ENCODE measurements around the gene JAGN1. TPM values are rescaled to one million over a fixed set of nuclear protein-coding genes. Genes with fewer than 3 reads are reported as not detected.

Gene JAGN1
- total RNA-seq (2011; cell fraction: chromatin; rRNA removed; ENCODE audit: low replicate concordance), result 61.7 and 101 TPM in 2 replicates
- total RNA-seq (2011; cell fraction: nucleolus; rRNA removed), result 84.5 and 103 TPM in 2 replicates
- total RNA-seq (2011; cell fraction: nucleoplasm; rRNA removed), result 97.8 and 112 TPM in 2 replicates
- total RNA-seq (2014; rRNA removed) (38.9 and 41.1 TPM in 2 replicates), total RNA-seq (2014; rRNA removed; fragmentation: Illumina TruSeq; extraction: Trizol) (40.3 and 42.4 TPM in 2 replicates), total RNA-seq (2015; rRNA removed; fragmentation: Illumina TruSeq; extraction: Trizol) (31.1 and 33.9 TPM in 2 replicates), total RNA-seq (2021) (57.2 and 58.8 TPM in 2 replicates), polyA plus RNA-seq (2011; rRNA removed) (66.3 and 77.8 TPM in 2 replicates), polyA plus RNA-seq (2014; fragmentation: Illumina TruSeq; extraction: Trizol) (52.3 and 62.6 TPM in 2 replicates), polyA plus RNA-seq (2014; fragmentation: Nextera tagmentation; extraction: Ambion mirVana) (10 to 100 TPM; 31.6 to 33.3 TPM), polyA plus RNA-seq (2014; rRNA removed) (49.8 and 54.6 TPM in 2 replicates), polyA minus RNA-seq (2011; rRNA and poly(A)+ RNA removed) (58.7 and 70.5 TPM in 2 replicates), Bru-seq, nascent RNA (percentile 98 among the genes with signal in this experiment), BruChase-seq, experiment 1, labeled RNA remaining after a 2-hour chase (percentile 90 among the genes with signal in this experiment), BruChase-seq, experiment 2, labeled RNA remaining after a 6-hour chase (percentile 87 among the genes with signal in this experiment)
- 70.4 and 88.4 TPM in 2 replicates for polyA plus RNA-seq (2011; cell fraction: cytosol; rRNA removed)
- 37.0 and 45.1 TPM in 2 replicates for polyA plus RNA-seq (2011; cell fraction: nucleus; rRNA removed)
- 56.0 and 64.7 TPM in 2 replicates for polyA plus RNA-seq (2012)
- 27.5 and 42.9 TPM in 2 replicates for polyA minus RNA-seq (2011; cell fraction: cytosol; rRNA and poly(A)+ RNA removed)
- polyA minus RNA-seq (2011; cell fraction: nucleus; rRNA and poly(A)+ RNA removed), result 16.8 and 25.8 TPM in 2 replicates
- long read RNA-seq, experiment 1, transcript JAGN1-201 (2 exons, 1,675 nt), result major isoform, 130 of 150 reads
- long read RNA-seq, experiment 1, partial matches to known transcripts, result 15 of 150 reads
- long read RNA-seq, experiment 1, other reads (novel, unspliced or antisense), result 5 of 150 reads
- long read RNA-seq, experiment 2, transcript JAGN1-202 (2 exons, 1,313 nt), result minor isoform, 8 of 148 reads
- long read RNA-seq, experiment 2, transcript JAGN1-201 (2 exons, 1,675 nt), result major isoform, 126 of 148 reads
- long read RNA-seq, experiment 2, partial matches to known transcripts, result 0 of 148 reads
- long read RNA-seq, experiment 2, other reads (novel, unspliced or antisense), result 14 of 148 reads
- long read RNA-seq, experiment 3, transcript JAGN1-201 (2 exons, 1,675 nt), result major isoform, 69 of 73 reads
- long read RNA-seq, experiment 3, partial matches to known transcripts, result 1 of 73 reads
- long read RNA-seq, experiment 3, other reads (novel, unspliced or antisense), result 3 of 73 reads

DNA sequence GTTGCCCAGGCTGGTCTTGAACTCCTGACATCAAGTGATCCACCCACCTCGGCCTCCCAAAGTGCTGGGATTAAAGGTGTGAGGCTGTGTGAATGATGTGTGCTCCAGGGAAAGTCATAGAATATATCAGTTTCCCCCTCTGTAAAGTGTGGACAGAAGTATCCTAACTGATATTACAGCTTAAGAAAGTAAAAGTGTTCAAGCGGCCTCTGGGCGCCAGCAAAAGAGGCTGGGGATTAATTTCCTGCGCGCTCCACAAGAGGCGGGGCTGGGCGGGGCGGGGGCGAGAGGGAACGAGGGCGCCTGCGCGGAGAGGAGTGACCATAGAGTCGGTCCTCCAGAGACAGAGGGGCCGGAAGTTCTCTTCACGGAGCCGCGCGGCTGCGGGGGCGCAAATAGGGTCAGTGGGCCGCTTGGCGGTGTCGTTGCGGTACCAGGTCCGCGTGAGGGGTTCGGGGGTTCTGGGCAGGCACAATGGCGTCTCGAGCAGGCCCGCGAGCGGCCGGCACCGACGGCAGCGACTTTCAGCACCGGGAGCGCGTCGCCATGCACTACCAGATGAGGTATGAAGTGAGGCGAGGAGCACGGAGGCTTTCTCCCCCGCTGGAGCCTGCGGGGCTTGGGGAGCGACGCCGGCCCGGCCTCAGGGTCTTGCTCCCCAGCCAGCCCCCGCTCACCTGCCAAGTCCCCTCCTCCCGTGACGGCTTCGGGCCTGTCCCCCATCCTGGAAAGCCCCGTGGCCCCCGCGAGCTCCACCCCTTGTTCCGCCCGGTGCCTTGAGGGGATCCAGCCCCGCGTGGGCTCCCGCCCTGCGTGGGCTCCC lies at the start of gene JAGN1:
JAGN1 (plus strand) TSS at position 362 of the 823 bp plus-strand sequence; CDS start at position 475, 113 bp downstream.
- in situ Hi-C loops (cut with MboI), result no loop called here
- TSS peak; percentile 63 for BruUV-seq (replicated peaks)
- Histone ChIP-seq H4K20me1 (replicated peaks; ENCODE audit: control insufficient read depth, insufficient read depth, low read length) (no peaks in the 10 kb centered on the region), H3K4me3 (peak within 1 kb of the TSS; percentile 76), H3K36me3 (ENCODE audit: control insufficient read depth, insufficient read depth, low read length) (peaks cover 32% of the 10 kb centered on the region), H2AFZ (ENCODE audit: low read depth, low read length) (peak within 1 kb of the TSS; percentile 97), H3K9me3 (replicated peaks; ENCODE audit: control insufficient read depth, insufficient read depth, low read depth, low read length) (no peaks in the 10 kb centered on the region), H3K4me1 (replicated peaks in 1 of 2; ENCODE audit: control insufficient read depth in 2 of 2, insufficient read depth in 2 of 2, low read length in 2 of 2) (peaks cover 16 to 17% of the 10 kb centered on the region in 2 experiments), H3K9me1 (ENCODE audit: control insufficient read depth, insufficient read depth, low read length) (peaks cover 7% of the 10 kb centered on the region), H3K9ac (ENCODE audit: insufficient read depth in 1 of 2, low read depth in 2 of 2, low read length in 2 of 2) (peak within 1 kb of the TSS; percentile 98 to 100), H3K27ac (ENCODE audit: extremely low read depth, low read depth, low read length) (peak within 1 kb of the TSS; percentile 98), H3K79me2 (ENCODE audit: control insufficient read depth, insufficient read depth, low read length) (peaks cover 38% of the 10 kb centered on the region), H3K27me3 (ENCODE audit: control insufficient read depth in 2 of 2, insufficient read depth in 2 of 2, low read length in 2 of 2) (no peaks in the 10 kb centered on the region), H3K4me2 (ENCODE audit: insufficient read depth, low read length) (peak within 1 kb of the TSS; percentile 91)
- ChIA-PET POLR2A (interaction anchor here (0.9 to 3.4 kb wide), 5 partner anchors 10 to 46 kb away, joined by 3 to 33 read pairs (median 7); partner anchors contain the start of genes CIDEC, IL17RE and RPUSD3), CTCF (ENCODE audit: low intra/inter-chr PET ratio) (interaction anchor here (1.2 kb wide), 1 partner anchor 137 kb away, joined by 3 read pairs; no protein-coding TSS in a partner anchor)
- FAIRE-seq (peak; percentile 58), DNase-seq (ENCODE audit: extremely low read depth in 1 of 4, low spot score in 3 of 4) (peak; percentile 96 to 97 (median 96)), ATAC-seq (peak; percentile 87)
- intact Hi-C loops (cut with micrococcal nuclease), result no loop called here
- WGBS (ENCODE audit: insufficient coverage, low coverage, missing lambda C conversion rate), result under 1% methylated on average over 58 of the region's 62 CpGs
- TF ChIP-seq ZNF431 (CRISPR knock-in tag; IDR thresholded peaks at IDR 0.05), result peak; percentile 58
- TF ChIP-seq, protein P1, sequence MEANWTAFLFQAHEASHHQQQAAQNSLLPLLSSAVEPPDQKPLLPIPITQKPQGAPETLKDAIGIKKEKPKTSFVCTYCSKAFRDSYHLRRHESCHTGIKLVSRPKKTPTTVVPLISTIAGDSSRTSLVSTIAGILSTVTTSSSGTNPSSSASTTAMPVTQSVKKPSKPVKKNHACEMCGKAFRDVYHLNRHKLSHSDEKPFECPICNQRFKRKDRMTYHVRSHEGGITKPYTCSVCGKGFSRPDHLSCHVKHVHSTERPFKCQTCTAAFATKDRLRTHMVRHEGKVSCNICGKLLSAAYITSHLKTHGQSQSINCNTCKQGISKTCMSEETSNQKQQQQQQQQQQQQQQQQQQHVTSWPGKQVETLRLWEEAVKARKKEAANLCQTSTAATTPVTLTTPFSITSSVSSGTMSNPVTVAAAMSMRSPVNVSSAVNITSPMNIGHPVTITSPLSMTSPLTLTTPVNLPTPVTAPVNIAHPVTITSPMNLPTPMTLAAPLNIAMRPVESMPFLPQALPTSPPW (CRISPR knock-in tag; IDR thresholded peaks at IDR 0.05), result peak; percentile 98
- peak; percentile 88 to 90 for TF ChIP-seq NRF1 (conservative IDR thresholded peaks at IDR 0.05 in 1 of 2, IDR thresholded peaks at IDR 0.05 in 1 of 2)
- TF ChIP-seq JUNB (CRISPR knock-in tag; conservative IDR thresholded peaks at IDR 0.05), result 0 out of 2 replicates have a peak, but pooled peaks have one; percentile 33
- TF ChIP-seq ZNF699 (CRISPR knock-in tag; IDR thresholded peaks at IDR 0.05; ENCODE audit: insufficient replicate concordance), result no peak
- no peak for TF ChIP-seq ZNF79 (CRISPR knock-in tag; IDR thresholded peaks at IDR 0.05; ENCODE audit: low read depth)
- TF ChIP-seq FOXP1 (CRISPR knock-in tag; IDR thresholded peaks at IDR 0.05), result peak; percentile 91
- no peak for TF ChIP-seq ZNF134 (CRISPR knock-in tag; conservative IDR thresholded peaks at IDR 0.05)
- 0 out of 2 replicates have a peak, but pooled peaks have one; percentile 37 for TF ChIP-seq PRMT5 (CRISPR knock-in tag; IDR thresholded peaks at IDR 0.05)
- peak; percentile 22 to 87 (median 77) for TF ChIP-seq YY1 (IDR thresholded peaks at IDR 0.05; ENCODE audit: borderline replicate concordance in 1 of 3, control insufficient read depth in 1 of 3, extremely low read depth in 1 of 3, insufficient read depth in 3 of 3, insufficient read length in 1 of 3, insufficient replicate concordance in 2 of 3, low read depth in 1 of 3, low read length in 2 of 3)
- peak; percentile 98 for TF ChIP-seq EP400 (IDR thresholded peaks at IDR 0.05)
- TF ChIP-seq ZC3H11A (IDR thresholded peaks at IDR 0.05; ENCODE audit: low read depth, low read length), result 0 out of 2 replicates have a peak, but pooled peaks have one; percentile 17
- peak; percentile 50; the same call in 1 of the 2 replicates for TF ChIP-seq CTBP1 (IDR thresholded peaks at IDR 0.05; ENCODE audit: borderline replicate concordance)

Measured in K562 (cell line).